ENCODE data around the gene WDR18. TPM values are rescaled to one million over a fixed set of nuclear protein-coding genes. Genes with fewer than 3 reads are reported as not detected.

The WDR18 gene
- total RNA-seq, 1 donor from 2014 or later, result 105 TPM

- intact Hi-C loops (cut with micrococcal nuclease), result no loop called here
- Mint-ChIP-seq H3K4me3 (no peak overlapping the region), H3K27ac (peak overlapping the region; percentile 40), H3K27me3 (ENCODE audit: insufficient read depth) (no peaks in the 10 kb centered on the region), H3K4me1 (ENCODE audit: low read depth) (no peaks in the 10 kb centered on the region), H3K9me3 (peaks cover 4% of the 10 kb centered on the region), H3K36me3 (ENCODE audit: low read depth) (peaks cover 21% of the 10 kb centered on the region)
- no peak for DNase-seq (ENCODE audit: low spot score)
Observed at GRCh38 chr19:964761-965694, 19.1 kb upstream of the WDR18 start.

- intact Hi-C loops (cut with micrococcal nuclease), result no loop called here
- H3K27ac Mint-ChIP-seq, result no peak overlapping the region
- peaks cover 30% of the 10 kb centered on the region for H3K36me3 Mint-ChIP-seq (ENCODE audit: low read depth)
- H3K4me3 Mint-ChIP-seq, result no peak overlapping the region
- no peaks in the 10 kb centered on the region for H3K27me3 Mint-ChIP-seq (ENCODE audit: insufficient read depth)
- no peaks in the 10 kb centered on the region for H3K4me1 Mint-ChIP-seq (ENCODE audit: low read depth)
- peaks cover 8% of the 10 kb centered on the region for H3K9me3 Mint-ChIP-seq
- DNase-seq (ENCODE audit: low spot score), result no peak
Observed at GRCh38 chr19:966485-967088, 17.6 kb upstream of the WDR18 start.

GRCh38 chr19:970695-971094 is 13.4 kb upstream of the WDR18 start:
- Mint-ChIP-seq H3K27me3 (ENCODE audit: insufficient read depth) (no peaks in the 10 kb centered on the region), H3K36me3 (ENCODE audit: low read depth) (peaks cover 28% of the 10 kb centered on the region), H3K4me1 (ENCODE audit: low read depth) (no peaks in the 10 kb centered on the region), H3K9me3 (peaks cover 5% of the 10 kb centered on the region), H3K27ac (no peak overlapping the region), H3K4me3 (no peak overlapping the region)
- DNase-seq (ENCODE audit: low spot score), result no peak
- intact Hi-C loops (cut with micrococcal nuclease), result no loop called here

GRCh38 chr19:971795-972194 is 12.3 kb upstream of the WDR18 start:
- no peaks in the 10 kb centered on the region for H3K4me1 Mint-ChIP-seq (ENCODE audit: low read depth)
- DNase-seq (ENCODE audit: low spot score), result no peak
- peaks cover 5% of the 10 kb centered on the region for H3K9me3 Mint-ChIP-seq
- H3K4me3 Mint-ChIP-seq, result no peak overlapping the region
- intact Hi-C loops (cut with micrococcal nuclease), result no loop called here
- peaks cover 25% of the 10 kb centered on the region for H3K36me3 Mint-ChIP-seq (ENCODE audit: low read depth)
- H3K27me3 Mint-ChIP-seq (ENCODE audit: insufficient read depth), result no peaks in the 10 kb centered on the region
- H3K27ac Mint-ChIP-seq, result no peak overlapping the region

- DNase-seq (ENCODE audit: low spot score), result no peak
- intact Hi-C loops (cut with micrococcal nuclease), result no loop called here
- no peaks in the 10 kb centered on the region for H3K27me3 Mint-ChIP-seq (ENCODE audit: insufficient read depth)
- H3K9me3 Mint-ChIP-seq, result peaks cover 5% of the 10 kb centered on the region
- no peak overlapping the region for H3K27ac Mint-ChIP-seq
- no peaks in the 10 kb centered on the region for H3K4me1 Mint-ChIP-seq (ENCODE audit: low read depth)
- H3K4me3 Mint-ChIP-seq, result no peak overlapping the region
- peaks cover 25% of the 10 kb centered on the region for H3K36me3 Mint-ChIP-seq (ENCODE audit: low read depth)
Observed at GRCh38 chr19:972281-972680, 11.9 kb upstream of the WDR18 start.

- intact Hi-C loops (cut with micrococcal nuclease), result no loop called here
- H3K4me1 Mint-ChIP-seq (ENCODE audit: low read depth), result no peaks in the 10 kb centered on the region
- H3K9me3 Mint-ChIP-seq, result peaks cover 5% of the 10 kb centered on the region
- H3K36me3 Mint-ChIP-seq (ENCODE audit: low read depth), result peaks cover 17% of the 10 kb centered on the region
- H3K4me3 Mint-ChIP-seq, result no peak overlapping the region
- H3K27me3 Mint-ChIP-seq (ENCODE audit: insufficient read depth), result peaks cover 2% of the 10 kb centered on the region
- DNase-seq (ENCODE audit: low spot score), result no peak
- H3K27ac Mint-ChIP-seq, result no peak overlapping the region
Observed at GRCh38 chr19:973726-974563, 10.2 kb upstream of the WDR18 start.

- intact Hi-C loops (cut with micrococcal nuclease), result no loop called here
- H3K36me3 Mint-ChIP-seq (ENCODE audit: low read depth), result peaks cover 14% of the 10 kb centered on the region
- no peak overlapping the region for H3K4me3 Mint-ChIP-seq
- H3K4me1 Mint-ChIP-seq (ENCODE audit: low read depth), result no peaks in the 10 kb centered on the region
- peaks cover 5% of the 10 kb centered on the region for H3K9me3 Mint-ChIP-seq
- H3K27me3 Mint-ChIP-seq (ENCODE audit: insufficient read depth), result peaks cover 2% of the 10 kb centered on the region
- H3K27ac Mint-ChIP-seq, result no peak overlapping the region
- DNase-seq (ENCODE audit: low spot score), result no peak
Observed at GRCh38 chr19:974564-975257, 9.4 kb upstream of the WDR18 start.

- H3K4me1 Mint-ChIP-seq (ENCODE audit: low read depth), result no peaks in the 10 kb centered on the region
- no peak overlapping the region for H3K4me3 Mint-ChIP-seq
- H3K27me3 Mint-ChIP-seq (ENCODE audit: insufficient read depth), result peaks cover 5% of the 10 kb centered on the region
- no peaks in the 10 kb centered on the region for H3K9me3 Mint-ChIP-seq
- no peak for DNase-seq (ENCODE audit: low spot score)
- intact Hi-C loops (cut with micrococcal nuclease), result no loop called here
- no peak overlapping the region for H3K27ac Mint-ChIP-seq
- H3K36me3 Mint-ChIP-seq (ENCODE audit: low read depth), result peaks cover 6% of the 10 kb centered on the region
Observed at GRCh38 chr19:976476-976875, 7.7 kb upstream of the WDR18 start.

- DNase-seq (ENCODE audit: low spot score), result no peak
- peaks cover 6% of the 10 kb centered on the region for H3K36me3 Mint-ChIP-seq (ENCODE audit: low read depth)
- H3K27me3 Mint-ChIP-seq (ENCODE audit: insufficient read depth), result peaks cover 5% of the 10 kb centered on the region
- intact Hi-C loops (cut with micrococcal nuclease), result no loop called here
- no peak overlapping the region for H3K27ac Mint-ChIP-seq
- H3K9me3 Mint-ChIP-seq, result no peaks in the 10 kb centered on the region
- no peaks in the 10 kb centered on the region for H3K4me1 Mint-ChIP-seq (ENCODE audit: low read depth)
- no peak overlapping the region for H3K4me3 Mint-ChIP-seq
Observed at GRCh38 chr19:977058-977464, 7.1 kb upstream of the WDR18 start.

- Mint-ChIP-seq H3K9me3 (no peaks in the 10 kb centered on the region), H3K4me1 (ENCODE audit: low read depth) (no peaks in the 10 kb centered on the region), H3K4me3 (no peak overlapping the region), H3K27me3 (ENCODE audit: insufficient read depth) (peaks cover 7% of the 10 kb centered on the region), H3K27ac (no peak overlapping the region), H3K36me3 (ENCODE audit: low read depth) (peaks cover 1% of the 10 kb centered on the region)
- intact Hi-C loops (cut with micrococcal nuclease), result no loop called here
- DNase-seq (ENCODE audit: low spot score), result no peak
Observed at GRCh38 chr19:979318-979741, 4.8 kb upstream of the WDR18 start.

- H3K27ac Mint-ChIP-seq, result no peak overlapping the region
- H3K4me1 Mint-ChIP-seq (ENCODE audit: low read depth), result no peaks in the 10 kb centered on the region
- peaks cover 7% of the 10 kb centered on the region for H3K27me3 Mint-ChIP-seq (ENCODE audit: insufficient read depth)
- peaks cover 1% of the 10 kb centered on the region for H3K36me3 Mint-ChIP-seq (ENCODE audit: low read depth)
- intact Hi-C loops (cut with micrococcal nuclease), result no loop called here
- H3K9me3 Mint-ChIP-seq, result no peaks in the 10 kb centered on the region
- no peak overlapping the region for H3K4me3 Mint-ChIP-seq
- DNase-seq (ENCODE audit: low spot score), result no peak
Observed at GRCh38 chr19:980133-980998, 3.8 kb upstream of the WDR18 start.

All from activated T-helper 1 cell treated with anti-CD3 and anti-CD28 coated beads, Interleukin-12 subunit alpha, Interleukin-12 subunit beta, Interleukin-2, Interleukin-4 antibody, amounts not matched to agents 30 ng/mL and 10 ng/mL and 1 ng/mL, durations not matched to agents 14 hours and 24 hours and 36 hours (primary cell).